ENCODE data around the gene TCF12. TPM values are rescaled to one million over a fixed set of nuclear protein-coding genes. Genes with fewer than 3 reads are reported as not detected.
A peak's percentile ranks its signal among the peaks of the same experiment; 100 is the strongest.

The TCF12 gene
- total RNA-seq, 2 donors from 2014 or later: 69.4 to 140 TPM

GRCh38 chr15:56892659-56893363 is 25.6 kb upstream of the TCF12 start:
- DNase-seq (ENCODE audit: low spot score) (no peak), ATAC-seq (no peak)
- Mint-ChIP-seq H3K4me1 (ENCODE audit: low read depth in 2 of 2) (peaks cover 11 to 12% of the 10 kb centered on the region in 2 donors), H3K27me3 (no peaks in the 10 kb centered on the region), H3K27ac (no peak overlapping the region), H3K4me3 (no peak overlapping the region), H3K36me3 (peaks cover 6% of the 10 kb centered on the region), H3K9me3 (no peaks in the 10 kb centered on the region)

- no peaks in the 10 kb centered on the region for H3K27me3 Mint-ChIP-seq
- ATAC-seq (no peak), DNase-seq (ENCODE audit: low spot score) (no peak)
- no peak overlapping the region for H3K4me3 Mint-ChIP-seq
- H3K36me3 Mint-ChIP-seq: peaks cover 6% of the 10 kb centered on the region
- no peaks in the 10 kb centered on the region for H3K9me3 Mint-ChIP-seq
- H3K4me1 Mint-ChIP-seq (ENCODE audit: low read depth in 2 of 2): peaks cover 7% of the 10 kb centered on the region in 2 donors
- no peak overlapping the region for H3K27ac Mint-ChIP-seq
Observed at GRCh38 chr15:56893364-56893678, 25.1 kb upstream of the TCF12 start.

GRCh38 chr15:56894601-56895000 is 23.8 kb upstream of the TCF12 start:
- H3K4me3 Mint-ChIP-seq: no peak overlapping the region
- no peak for DNase-seq (ENCODE audit: low spot score)
- H3K9me3 Mint-ChIP-seq: no peaks in the 10 kb centered on the region
- no peak overlapping the region for H3K27ac Mint-ChIP-seq
- no peaks in the 10 kb centered on the region for H3K4me1 Mint-ChIP-seq (ENCODE audit: low read depth in 2 of 2)
- H3K27me3 Mint-ChIP-seq: no peaks in the 10 kb centered on the region
- peaks cover 6% of the 10 kb centered on the region for H3K36me3 Mint-ChIP-seq
- ATAC-seq: no peak

- DNase-seq (ENCODE audit: low spot score) (no peak), ATAC-seq (no peak)
- H3K36me3 Mint-ChIP-seq: peaks cover 5% of the 10 kb centered on the region
- H3K27me3 Mint-ChIP-seq: no peaks in the 10 kb centered on the region
- H3K4me1 Mint-ChIP-seq (ENCODE audit: low read depth in 2 of 2): peaks cover 3% of the 10 kb centered on the region in 2 donors
- H3K4me3 Mint-ChIP-seq: no peak overlapping the region
- no peaks in the 10 kb centered on the region for H3K9me3 Mint-ChIP-seq
- H3K27ac Mint-ChIP-seq: no peak overlapping the region
Observed at GRCh38 chr15:56901931-56902330, 16.5 kb upstream of the TCF12 start.

- H3K36me3 Mint-ChIP-seq: no peaks in the 10 kb centered on the region
- DNase-seq (ENCODE audit: low spot score) (no peak), ATAC-seq (no peak)
- H3K9me3 Mint-ChIP-seq: no peaks in the 10 kb centered on the region
- H3K4me3 Mint-ChIP-seq: peak overlapping the region; percentile 50
- H3K27ac Mint-ChIP-seq: peak overlapping the region in 1 of 2 donors; percentile 81
- no peaks in the 10 kb centered on the region for H3K27me3 Mint-ChIP-seq
- H3K4me1 Mint-ChIP-seq (ENCODE audit: low read depth in 2 of 2): peaks cover 6 to 14% of the 10 kb centered on the region in 2 donors
Observed at GRCh38 chr15:56906766-56907165, 11.7 kb upstream of the TCF12 start.

- H3K36me3 Mint-ChIP-seq: no peaks in the 10 kb centered on the region
- no peaks in the 10 kb centered on the region for H3K27me3 Mint-ChIP-seq
- H3K27ac Mint-ChIP-seq: no peak overlapping the region
- no peaks in the 10 kb centered on the region for H3K9me3 Mint-ChIP-seq
- DNase-seq (ENCODE audit: low spot score) (no peak), ATAC-seq (no peak)
- no peak overlapping the region for H3K4me3 Mint-ChIP-seq
- peaks cover 6 to 14% of the 10 kb centered on the region in 2 donors for H3K4me1 Mint-ChIP-seq (ENCODE audit: low read depth in 2 of 2)
Observed at GRCh38 chr15:56910801-56911200, 7.6 kb upstream of the TCF12 start.

GRCh38 chr15:56913241-56913640 is 5.2 kb upstream of the TCF12 start:
- DNase-seq (ENCODE audit: low spot score): no peak
- Mint-ChIP-seq H3K9me3 (no peaks in the 10 kb centered on the region), H3K36me3 (no peaks in the 10 kb centered on the region), H3K4me3 (no peak overlapping the region), H3K27ac (no peak overlapping the region), H3K27me3 (no peaks in the 10 kb centered on the region), H3K4me1 (ENCODE audit: low read depth in 2 of 2) (peaks cover 10 to 14% of the 10 kb centered on the region in 2 donors)
- ATAC-seq: no peak

- Mint-ChIP-seq H3K4me3 (no peak overlapping the region), H3K36me3 (no peaks in the 10 kb centered on the region), H3K27me3 (no peaks in the 10 kb centered on the region), H3K27ac (no peak overlapping the region), H3K9me3 (no peaks in the 10 kb centered on the region), H3K4me1 (ENCODE audit: low read depth in 2 of 2) (peaks cover 10 to 14% of the 10 kb centered on the region in 2 donors)
- no peak for ATAC-seq
- DNase-seq (ENCODE audit: low spot score): no peak
Observed at GRCh38 chr15:56913670-56914069, 4.8 kb upstream of the TCF12 start.

GRCh38 chr15:56915888-56916287 is 2.6 kb upstream of the TCF12 start:
- Mint-ChIP-seq H3K4me1 (ENCODE audit: low read depth in 2 of 2) (peaks cover 20 to 26% of the 10 kb centered on the region in 2 donors), H3K9me3 (no peaks in the 10 kb centered on the region), H3K27me3 (no peaks in the 10 kb centered on the region), H3K27ac (no peak overlapping the region), H3K36me3 (no peaks in the 10 kb centered on the region), H3K4me3 (no peak overlapping the region)
- DNase-seq (ENCODE audit: low spot score): no peak
- no peak for ATAC-seq

GRCh38 chr15:56916825-56917477 is 1.5 kb upstream of the TCF12 start:
- H3K27me3 Mint-ChIP-seq: no peaks in the 10 kb centered on the region
- ATAC-seq: no peak
- H3K4me1 Mint-ChIP-seq (ENCODE audit: low read depth in 2 of 2): peaks cover 20 to 27% of the 10 kb centered on the region in 2 donors

GRCh38 chr15:56917652-56918045 is 795 bp upstream of the TCF12 start:
- Mint-ChIP-seq H3K4me3 (peak overlapping the region; percentile 88), H3K9me3 (no peaks in the 10 kb centered on the region), H3K36me3 (no peaks in the 10 kb centered on the region), H3K27me3 (no peaks in the 10 kb centered on the region), H3K4me1 (ENCODE audit: low read depth in 2 of 2) (peaks cover 20 to 27% of the 10 kb centered on the region in 2 donors), H3K27ac (peak overlapping the region; percentile 71)
- ATAC-seq: no peak
- no peak for DNase-seq (ENCODE audit: low spot score)

More at GRCh38 chr15:56916825-56917477, 1.5 kb upstream of the TCF12 start:
- no peak for DNase-seq (ENCODE audit: low spot score)
- peak overlapping the region; percentile 88 for H3K4me3 Mint-ChIP-seq
- no peaks in the 10 kb centered on the region for H3K36me3 Mint-ChIP-seq
- H3K9me3 Mint-ChIP-seq: no peaks in the 10 kb centered on the region
- peak overlapping the region; percentile 71 for H3K27ac Mint-ChIP-seq

- peaks cover 10% of the 10 kb centered on the region for H3K36me3 Mint-ChIP-seq
- H3K27ac Mint-ChIP-seq: peak overlapping the region; percentile 71 to 87
- peak; percentile 84 for DNase-seq (ENCODE audit: low spot score)
- peaks cover 25 to 38% of the 10 kb centered on the region in 2 donors for H3K4me1 Mint-ChIP-seq (ENCODE audit: low read depth in 2 of 2)
- no peaks in the 10 kb centered on the region for H3K9me3 Mint-ChIP-seq
- peak; percentile 62 to 71 for ATAC-seq
- H3K27me3 Mint-ChIP-seq: no peaks in the 10 kb centered on the region
- peak overlapping the region; percentile 88 for H3K4me3 Mint-ChIP-seq
Observed at GRCh38 chr15:56919031-56919608, 676 bp downstream of the TCF12 start.

GRCh38 chr15:56919609-56920366 is 1.3 kb downstream of the TCF12 start:
- no peak for DNase-seq (ENCODE audit: low spot score)
- no peaks in the 10 kb centered on the region for H3K9me3 Mint-ChIP-seq

GRCh38 chr15:56920367-56920627 is 1.9 kb downstream of the TCF12 start:
- H3K9me3 Mint-ChIP-seq: no peaks in the 10 kb centered on the region
- peaks cover 25 to 38% of the 10 kb centered on the region in 2 donors for H3K4me1 Mint-ChIP-seq (ENCODE audit: low read depth in 2 of 2)

More at GRCh38 chr15:56919609-56920366, 1.3 kb downstream of the TCF12 start:
- Mint-ChIP-seq H3K27me3 (no peaks in the 10 kb centered on the region), H3K4me1 (ENCODE audit: low read depth in 2 of 2) (peaks cover 25 to 38% of the 10 kb centered on the region in 2 donors), H3K36me3 (peaks cover 15% of the 10 kb centered on the region), H3K4me3 (peak overlapping the region; percentile 88), H3K27ac (peak overlapping the region; percentile 71 to 87)
- peak in 1 of 2 donors; percentile 2 for ATAC-seq

More at GRCh38 chr15:56920367-56920627, 1.9 kb downstream of the TCF12 start:
- no peaks in the 10 kb centered on the region for H3K27me3 Mint-ChIP-seq
- no peak for DNase-seq (ENCODE audit: low spot score)
- H3K36me3 Mint-ChIP-seq: peaks cover 15% of the 10 kb centered on the region
- ATAC-seq: no peak
- H3K27ac Mint-ChIP-seq: peak overlapping the region; percentile 71 to 87
- H3K4me3 Mint-ChIP-seq: peak overlapping the region; percentile 88

Measured in natural killer cell treated with Interleukin-12 subunit alpha and Interleukin-12 subunit beta and Interleukin-15 and Interleukin-18, amount 100 ng/mL, for 72 hours (primary cell).